Thymus (tissue), 11 donors: Measurements from ENCODE around the gene CLTCL1. TPM values are rescaled to one million over a fixed set of nuclear protein-coding genes. Genes with fewer than 3 reads are reported as not detected.

Experiments used
- DNase-seq, 9 donors: peaks; one replicate each; pipeline ENCODE4 v3.0.0-alpha.2; 2013; ENCODE audit warnings: low spot score in 9 of 9, low read depth in 6 of 9, missing footprints in 1 of 9
- H3K27ac ChIP-seq, 2 donors: one replicate each; pipeline ENCODE4 v1.5.1; 2013; ENCODE audit warnings: control low read depth in 1 of 2, low read depth in 1 of 2, low read length in 1 of 2, mild to moderate bottlenecking in 1 of 2, moderate library complexity in 1 of 2
- H3K27me3 ChIP-seq, 2 donors: one replicate each; pipeline ENCODE4 v1.5.1; 2013; ENCODE audit warnings: low read length in 1 of 2; ENCODE audit not compliant: control insufficient read depth in 2 of 2, insufficient read depth in 1 of 2
- H3K36me3 ChIP-seq, 2 donors: one replicate each; pipeline ENCODE4 v1.5.1; 2013; ENCODE audit warnings: low read length in 1 of 2, mild to moderate bottlenecking in 1 of 2, moderate library complexity in 1 of 2; ENCODE audit not compliant: control insufficient read depth in 2 of 2, insufficient read depth in 2 of 2
- H3K4me1 ChIP-seq, 2 donors: one replicate each; pipeline ENCODE4 v1.5.1; 2013; ENCODE audit warnings: low read length in 2 of 2; ENCODE audit not compliant: control insufficient read depth in 2 of 2, insufficient read depth in 2 of 2
- H3K4me3 ChIP-seq, 2 donors: one replicate each; pipeline ENCODE4 v1.5.1; 2013; ENCODE audit warnings: low read length in 2 of 2, control low read depth in 1 of 2, mild to moderate bottlenecking in 1 of 2
- H3K9me3 ChIP-seq, 2 donors: one replicate each; pipeline ENCODE4 v1.5.1; 2013; ENCODE audit warnings: low read length in 1 of 2, mild to moderate bottlenecking in 1 of 2; ENCODE audit not compliant: control insufficient read depth in 2 of 2, insufficient read depth in 1 of 2
- WGBS: extraction: QIAGEN DNeasy Blood & Tissue Kit; methylation state at CpG from one replicate; pipeline ENCODE4 v1.1.7; 2013; 5-methylcytosine and 5-hydroxymethylcytosine counted together
- polyA plus RNA-seq: library from polyadenylated mRNA; stranded (reverse); fragments of 200-250 nt; gene quantifications from one replicate; pipeline ENCODE4 v1.2.3, GENCODE V29; 2013
- total RNA-seq: library from RNA; stranded (reverse); fragments of 120-200 nt; gene quantifications from one replicate; pipeline ENCODE4 v1.2.4, GENCODE V29; 2013
- donor health status: healthy.

CLTCL1 gene
- total and polyA plus RNA-seq, 2 donors: 9.5 to 30.4 TPM

GRCh38 chr22:19228179-19228578 lies 63.3 kb downstream of the CLTCL1 start:
- H3K9me3 ChIP-seq: no peaks in the 10 kb centered on the region
- H3K4me1 ChIP-seq: no peaks in the 10 kb centered on the region
- WGBS: 91% methylated on average over 4 of the region's 4 CpGs
- DNase-seq: no peak
- H3K4me3 ChIP-seq: no peak overlapping the region
- H3K27ac ChIP-seq: no peak overlapping the region
- H3K27me3 ChIP-seq: no peaks in the 10 kb centered on the region
- H3K36me3 ChIP-seq: no peaks in the 10 kb centered on the region

GRCh38 chr22:19226428-19226827 lies 65.1 kb downstream of the CLTCL1 start:
- Histone ChIP-seq H3K27me3 (no peaks in the 10 kb centered on the region), H3K4me1 (no peaks in the 10 kb centered on the region), H3K36me3 (no peaks in the 10 kb centered on the region), H3K9me3 (no peaks in the 10 kb centered on the region), H3K4me3 (no peak overlapping the region), H3K27ac (no peak overlapping the region)
- DNase-seq: no peak

DNA sequence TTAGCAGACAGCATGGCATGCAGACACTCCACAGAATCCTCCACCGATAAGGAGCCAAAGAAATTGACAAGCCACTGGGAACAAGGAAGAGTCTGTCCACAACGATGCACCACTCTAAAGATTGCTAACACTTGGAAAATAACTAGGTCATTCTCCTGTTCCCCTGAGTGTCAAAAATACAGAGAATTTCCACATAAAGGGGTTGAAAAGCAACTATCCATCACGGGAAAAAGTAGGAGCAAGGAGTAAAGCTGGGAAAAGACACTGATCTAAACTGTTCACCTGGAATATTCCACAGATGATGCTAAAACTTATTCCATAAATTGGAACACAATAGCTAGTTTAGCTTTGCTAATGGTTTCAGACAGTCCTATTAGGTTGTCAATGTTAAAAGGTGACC lies 66.0 kb downstream of the CLTCL1 start:
- no peaks in the 10 kb centered on the region for H3K27me3 ChIP-seq
- H3K9me3 ChIP-seq: no peaks in the 10 kb centered on the region
- no peaks in the 10 kb centered on the region for H3K4me1 ChIP-seq
- no peak overlapping the region for H3K4me3 ChIP-seq
- WGBS: 96% methylated on average over 3 of the region's 3 CpGs
- no peak for DNase-seq
- H3K36me3 ChIP-seq: no peaks in the 10 kb centered on the region
- H3K27ac ChIP-seq: no peak overlapping the region

- Histone ChIP-seq H3K27me3 (no peaks in the 10 kb centered on the region), H3K9me3 (no peaks in the 10 kb centered on the region), H3K36me3 (no peaks in the 10 kb centered on the region), H3K4me1 (no peaks in the 10 kb centered on the region), H3K27ac (no peak overlapping the region), H3K4me3 (no peak overlapping the region)
- WGBS: 97% methylated on average over 7 of the region's 7 CpGs
- no peak for DNase-seq
Observed at GRCh38 chr22:19224985-19225384, 66.5 kb downstream of the CLTCL1 start.

DNA sequence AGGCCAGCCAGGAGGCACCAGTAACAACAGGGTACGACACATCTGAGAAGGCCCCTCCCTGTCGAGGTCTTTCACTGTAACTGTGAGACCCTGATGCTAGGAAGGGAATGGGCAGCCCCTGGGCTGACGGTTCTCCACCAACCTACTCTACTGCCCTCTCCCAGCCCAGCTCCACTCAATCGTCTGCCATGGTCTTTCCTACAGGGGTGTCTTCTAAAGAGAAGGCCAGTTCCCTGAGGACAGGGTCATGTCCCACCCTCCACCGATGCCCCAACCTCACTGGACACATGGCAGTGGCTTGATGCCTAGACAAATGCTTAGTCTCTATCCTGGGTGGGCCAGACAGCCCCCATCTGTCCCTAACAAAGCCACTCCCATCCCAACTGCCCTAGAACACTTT lies 67.0 kb downstream of the CLTCL1 start:
- H3K36me3 ChIP-seq: no peaks in the 10 kb centered on the region
- WGBS: 98% methylated on average over 5 of the region's 5 CpGs
- DNase-seq: no peak

GRCh38 chr22:19223617-19224016 lies 67.9 kb downstream of the CLTCL1 start:
- H3K27ac ChIP-seq: no peak overlapping the region
- DNase-seq: no peak
- no peak overlapping the region for H3K4me3 ChIP-seq
- H3K9me3 ChIP-seq: no peaks in the 10 kb centered on the region
- no peaks in the 10 kb centered on the region for H3K4me1 ChIP-seq
- WGBS: 92% methylated on average over 6 of the region's 6 CpGs
- no peaks in the 10 kb centered on the region for H3K36me3 ChIP-seq
- no peaks in the 10 kb centered on the region for H3K27me3 ChIP-seq

More for the DNA sequence above, 67.0 kb downstream of the CLTCL1 start:
- H3K27ac ChIP-seq: no peak overlapping the region
- no peaks in the 10 kb centered on the region for H3K9me3 ChIP-seq
- no peaks in the 10 kb centered on the region for H3K4me1 ChIP-seq
- H3K4me3 ChIP-seq: no peak overlapping the region
- H3K27me3 ChIP-seq: no peaks in the 10 kb centered on the region

- H3K4me1 ChIP-seq: no peaks in the 10 kb centered on the region
- no peaks in the 10 kb centered on the region for H3K9me3 ChIP-seq
- no peak for DNase-seq
- no peaks in the 10 kb centered on the region for H3K27me3 ChIP-seq
- no peaks in the 10 kb centered on the region for H3K36me3 ChIP-seq
- H3K4me3 ChIP-seq: no peak overlapping the region
- WGBS: 90% methylated on average over 9 of the region's 9 CpGs
- H3K27ac ChIP-seq: no peak overlapping the region
Observed at GRCh38 chr22:19223110-19223509, 68.4 kb downstream of the CLTCL1 start.

DNA sequence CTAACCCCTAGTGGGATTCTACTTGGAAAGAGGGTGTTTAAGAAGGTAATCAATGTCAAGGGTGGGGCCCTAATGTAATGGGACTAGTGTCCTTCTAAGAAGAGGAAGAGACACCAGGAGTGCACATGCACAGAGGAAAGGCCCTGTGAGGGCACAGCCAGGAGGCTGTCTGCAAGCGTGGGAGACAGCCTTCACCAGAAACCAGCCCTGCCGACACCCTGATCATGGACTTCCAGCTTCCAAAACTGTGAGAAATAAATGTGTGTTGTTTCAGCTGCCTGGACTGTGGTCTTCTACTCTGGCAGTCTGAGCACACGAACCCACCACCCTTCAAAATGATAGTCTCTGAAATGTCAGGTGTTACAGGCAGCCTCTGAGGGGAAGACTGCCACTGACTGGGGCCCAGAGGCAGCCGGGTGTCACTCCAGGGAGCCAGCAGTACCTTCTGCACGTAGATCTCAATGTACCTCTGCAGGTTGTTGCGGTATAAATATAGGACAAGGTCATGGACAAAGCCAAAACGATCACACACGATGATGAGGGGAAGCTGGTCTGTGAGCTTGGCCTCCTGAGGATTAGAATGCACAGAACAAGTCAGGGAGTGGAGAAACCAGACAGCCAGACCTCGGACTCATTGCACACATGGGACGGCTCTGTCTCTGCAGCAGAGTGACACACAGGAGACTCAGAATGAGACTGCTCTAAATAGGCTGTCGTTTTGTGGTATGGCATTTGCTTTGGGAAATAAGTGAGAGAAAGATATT lies 69.1 kb downstream of the CLTCL1 start:
- Histone ChIP-seq H3K27me3 (no peaks in the 10 kb centered on the region), H3K4me1 (peaks cover 0 to 3% of the 10 kb centered on the region in 2 donors), H3K9me3 (no peaks in the 10 kb centered on the region), H3K36me3 (no peaks in the 10 kb centered on the region), H3K27ac (no peak overlapping the region), H3K4me3 (no peak overlapping the region)
- no peak for DNase-seq
- WGBS: 96% methylated on average over 11 of the region's 11 CpGs

DNA sequence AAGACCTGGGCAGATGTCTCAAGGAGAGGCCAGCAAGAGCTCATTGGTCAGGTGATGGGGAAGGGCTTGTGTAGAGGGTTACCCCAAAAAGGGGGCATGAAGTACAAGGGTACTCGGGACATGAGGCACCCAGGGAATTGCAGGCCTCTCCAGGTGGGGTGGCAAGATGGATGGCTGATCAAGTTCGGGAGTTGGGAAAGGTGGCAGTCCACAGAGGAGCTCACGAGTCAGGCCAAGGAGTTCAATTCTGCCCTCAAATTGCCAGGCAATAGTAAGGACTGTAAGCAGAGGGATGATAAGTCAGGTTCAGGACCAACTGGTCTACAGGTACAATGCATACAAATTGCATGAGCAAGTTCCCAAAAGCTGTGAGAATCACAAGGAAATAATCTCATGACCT lies 70.7 kb downstream of the CLTCL1 start:
- Histone ChIP-seq H3K4me3 (no peak overlapping the region), H3K36me3 (no peaks in the 10 kb centered on the region), H3K27me3 (no peaks in the 10 kb centered on the region), H3K4me1 (peaks cover 0 to 3% of the 10 kb centered on the region in 2 donors), H3K9me3 (no peaks in the 10 kb centered on the region), H3K27ac (no peak overlapping the region)
- no peak for DNase-seq
- 98% methylated on average over 3 of the region's 3 CpGs for WGBS
